KOPT-K1 (cell line): ENCODE results near the gene SUCNR1.
"Not testable (repeated sequence)": the region's sequence is repeated elsewhere in the genome, so short reads cannot be mapped to it uniquely, and the experiment has no call there.

ENCODE experiments used
- H3K27ac ChIP-seq: fragments of 200-600 bp; sonication (generic); 2 replicates; pipeline ENCODE4 v1.5.1; 2016; ENCODE audit warnings: antibody characterized with exemption, mild to moderate bottlenecking, low read depth, low read length; ENCODE audit not compliant: poor library complexity, severe bottlenecking
- H3K36me3 ChIP-seq: fragments of 200-600 bp; sonication (generic); 2 replicates; pipeline ENCODE4 v1.5.1; 2017; ENCODE audit warnings: antibody characterized with exemption, mild to moderate bottlenecking, low read length, moderate library complexity; ENCODE audit not compliant: insufficient read depth
- H3K9me3 ChIP-seq: fragments of 200-600 bp; sonication (generic); 2 replicates; pipeline ENCODE4 v1.5.1; 2017; ENCODE audit warnings: antibody characterized with exemption, low read length, mild to moderate bottlenecking; ENCODE audit not compliant: insufficient read depth, poor library complexity, severe bottlenecking

SUCNR1 gene

DNA sequence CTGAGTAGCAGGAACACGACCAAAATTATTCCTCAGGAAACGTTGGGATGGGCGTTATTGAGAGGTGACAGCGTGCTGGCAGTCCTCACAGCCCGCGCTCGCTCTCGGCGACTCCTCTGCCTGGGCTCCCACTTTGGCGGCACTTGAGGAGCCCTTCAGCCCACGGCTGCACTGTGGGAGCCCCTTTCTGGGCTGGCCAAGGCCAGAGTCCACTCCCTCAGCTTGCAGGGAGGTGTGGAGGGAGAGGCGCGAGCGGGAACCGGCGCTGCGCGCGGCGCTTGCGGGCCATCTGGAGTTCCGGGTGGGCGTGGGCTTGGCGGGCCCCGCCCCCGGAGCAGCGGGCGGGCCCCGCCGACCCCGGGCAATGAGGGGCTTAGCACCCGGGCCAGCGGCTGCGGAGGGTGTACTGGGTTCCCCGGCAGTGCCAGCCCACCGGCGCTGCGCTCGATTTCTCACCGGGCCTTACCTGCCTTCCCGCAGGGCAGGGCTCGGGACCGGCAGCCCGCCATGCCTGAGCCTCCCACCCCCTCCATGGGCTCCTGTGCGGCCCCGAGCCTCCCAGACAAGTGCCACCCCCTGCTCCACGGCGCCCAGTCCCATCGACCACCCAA is 54.6 kb downstream of the SUCNR1 start:
- H3K9me3 ChIP-seq, H3K27ac ChIP-seq, H3K36me3 ChIP-seq: not testable (repeated sequence)

DNA sequence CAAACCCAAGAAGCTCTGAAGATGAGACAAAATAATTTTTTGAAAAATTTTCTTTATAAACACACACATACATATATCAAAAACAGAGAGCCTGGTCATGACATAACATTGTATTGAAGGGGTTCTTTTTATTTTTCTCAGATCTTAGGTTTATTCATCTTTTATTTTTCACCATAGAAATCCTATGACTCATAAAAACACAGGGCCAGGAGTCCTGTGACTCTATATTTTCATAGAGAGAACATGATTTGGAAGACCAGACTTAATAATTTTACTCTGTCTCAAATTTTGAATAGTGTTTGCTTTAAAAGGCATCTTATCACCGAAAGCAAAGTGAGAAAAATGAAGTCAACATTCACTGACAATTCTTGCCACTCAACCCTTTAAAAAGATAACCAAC is 57.7 kb downstream of the SUCNR1 start:
- no peaks in the 10 kb centered on the region for H3K36me3 ChIP-seq
- no peak overlapping the region for H3K27ac ChIP-seq
- no peaks in the 10 kb centered on the region for H3K9me3 ChIP-seq

DNA sequence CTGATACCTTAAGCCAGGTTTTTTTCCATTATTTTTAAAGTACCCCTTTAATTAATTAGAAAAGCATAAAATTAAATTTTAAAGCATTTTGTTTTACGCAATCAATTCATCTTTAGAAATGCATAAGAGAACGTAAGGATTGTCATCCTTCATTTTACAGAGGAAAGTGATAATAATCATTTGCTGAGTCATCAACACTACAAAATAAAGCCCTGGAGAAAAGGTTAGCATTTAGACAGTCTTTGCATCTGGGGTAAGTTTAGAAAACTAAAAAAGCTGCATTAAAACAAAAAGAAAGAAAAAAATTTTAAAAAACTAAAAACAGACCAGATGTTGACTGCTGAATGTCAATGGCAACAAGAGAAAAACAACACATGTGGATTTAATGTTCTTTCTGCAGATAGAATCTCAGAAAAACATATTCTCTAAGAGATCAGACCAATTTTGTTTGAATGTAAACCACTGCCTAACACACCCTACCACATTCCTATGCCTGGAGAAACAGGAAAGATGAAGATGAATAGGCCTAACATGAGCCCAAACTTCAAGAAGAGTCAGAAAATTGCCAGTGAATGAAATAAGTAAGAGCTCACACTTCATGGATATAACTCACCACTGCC is 59.9 kb downstream of the SUCNR1 start:
- Histone ChIP-seq H3K36me3 (no peaks in the 10 kb centered on the region), H3K27ac (no peak overlapping the region), H3K9me3 (no peaks in the 10 kb centered on the region)
